HepG2 (cell line): ENCODE measurements around the gene TGFBI. TPM values are rescaled to one million over a fixed set of nuclear protein-coding genes. Genes with fewer than 3 reads are reported as not detected.

Source experiments
- CENPX ChIP-seq: sonication (generic); formaldehyde crosslinking; IDR thresholded peaks from 2 replicates; pipeline ENCODE4 v1.9.0; 2021; ENCODE audit warnings: mild to moderate bottlenecking, missing genetic modification reagents, moderate library complexity
- GTF3A ChIP-seq: sonication (generic); formaldehyde crosslinking; conservative IDR thresholded peaks from 2 replicates; pipeline ENCODE4 v1.4.0; 2020; ENCODE audit warnings: mild to moderate bottlenecking, missing genetic modification reagents
- HCFC1 ChIP-seq: fragments of 150-350 bp; IDR thresholded peaks from 2 replicates; pipeline ENCODE4 v1.6.1; 2014; ENCODE audit warnings: low read depth, low read length
- JDP2 ChIP-seq: sonication (generic); formaldehyde crosslinking; IDR thresholded peaks from 2 replicates; pipeline ENCODE4 v1.8.1; 2022; ENCODE audit warnings: missing genetic modification reagents, borderline replicate concordance
- KAT7 ChIP-seq: IDR thresholded peaks from 2 replicates; pipeline ENCODE4 v1.6.1; 2018; ENCODE audit warnings: borderline replicate concordance, missing compliant biosample characterization
- RFXAP ChIP-seq: sonication (generic); formaldehyde crosslinking; IDR thresholded peaks from 2 replicates; pipeline ENCODE4 v1.4.0; 2020; ENCODE audit warnings: missing genetic modification reagents, borderline replicate concordance
- SP4 ChIP-seq: sonication (generic); formaldehyde crosslinking; IDR thresholded peaks from 2 replicates; pipeline ENCODE4 v1.8.1; 2023; ENCODE audit warnings: mild to moderate bottlenecking, missing genetic modification reagents
- ZKSCAN8 ChIP-seq: IDR thresholded peaks from 2 replicates; pipeline ENCODE4 v1.6.1; 2016; ENCODE audit warnings: borderline replicate concordance, missing genetic modification reagents, missing compliant biosample characterization
- polyA plus RNA-seq, 8 experiments: library from polyadenylated mRNA; depleted of rRNA in 3 of 8; stranded (reverse) in 7 of 8; unstranded in 1 of 8; fragments of >200 nt; fragmentation: Illumina TruSeq in 4 of 8; extraction: Trizol in 4 of 8; gene quantifications; 2 replicates each; pipeline versions ENCODE4 v1.2.1 to v1.2.3, GENCODE V29; 2011 to 2016; ENCODE audit warnings: low read depth in 4 of 8, missing spikeins in 1 of 8, mixed read lengths in 1 of 8; ENCODE audit not compliant: insufficient read depth in 1 of 8
- total RNA-seq, 5 experiments: library from RNA; depleted of rRNA; stranded (reverse); fragments of >200 nt; fragmentation: Illumina TruSeq; extraction: Trizol; gene quantifications; 2 replicates each; pipeline ENCODE4 v1.2.3, GENCODE V29; 2016; ENCODE audit warnings: low read depth in 1 of 5
- TF ChIP-seq, protein P1 (sequence below): IDR thresholded peaks from 2 replicates; pipeline ENCODE4 v1.6.1; 2016; ENCODE audit warnings: missing compliant biosample characterization, missing genetic modification reagents, borderline replicate concordance
- TF ChIP-seq, protein P2 (sequence below): sonication (generic); formaldehyde crosslinking; IDR thresholded peaks from 2 replicates; pipeline ENCODE4 v1.4.0; 2020; ENCODE audit warnings: missing genetic modification reagents
- TF ChIP-seq, protein P3 (sequence below): sonication (generic); formaldehyde crosslinking; IDR thresholded peaks from 2 replicates; pipeline ENCODE4 v1.4.0; 2020; ENCODE audit warnings: missing genetic modification reagents
- TF ChIP-seq, protein P4 (sequence below): sonication (generic); formaldehyde crosslinking; IDR thresholded peaks from 2 replicates; pipeline ENCODE4 v1.4.0; 2020; ENCODE audit warnings: missing genetic modification reagents, borderline replicate concordance
- TF ChIP-seq, protein P5 (sequence below): IDR thresholded peaks from 2 replicates; pipeline ENCODE4 v1.6.1; 2018; ENCODE audit warnings: missing genetic modification reagents

Gene TGFBI
- total and polyA plus RNA-seq, 2 of the 13 experiments (the other 11 are each of a cell fraction or from before 2014, with no cell fraction given): 275 to 457 TPM

DNA sequence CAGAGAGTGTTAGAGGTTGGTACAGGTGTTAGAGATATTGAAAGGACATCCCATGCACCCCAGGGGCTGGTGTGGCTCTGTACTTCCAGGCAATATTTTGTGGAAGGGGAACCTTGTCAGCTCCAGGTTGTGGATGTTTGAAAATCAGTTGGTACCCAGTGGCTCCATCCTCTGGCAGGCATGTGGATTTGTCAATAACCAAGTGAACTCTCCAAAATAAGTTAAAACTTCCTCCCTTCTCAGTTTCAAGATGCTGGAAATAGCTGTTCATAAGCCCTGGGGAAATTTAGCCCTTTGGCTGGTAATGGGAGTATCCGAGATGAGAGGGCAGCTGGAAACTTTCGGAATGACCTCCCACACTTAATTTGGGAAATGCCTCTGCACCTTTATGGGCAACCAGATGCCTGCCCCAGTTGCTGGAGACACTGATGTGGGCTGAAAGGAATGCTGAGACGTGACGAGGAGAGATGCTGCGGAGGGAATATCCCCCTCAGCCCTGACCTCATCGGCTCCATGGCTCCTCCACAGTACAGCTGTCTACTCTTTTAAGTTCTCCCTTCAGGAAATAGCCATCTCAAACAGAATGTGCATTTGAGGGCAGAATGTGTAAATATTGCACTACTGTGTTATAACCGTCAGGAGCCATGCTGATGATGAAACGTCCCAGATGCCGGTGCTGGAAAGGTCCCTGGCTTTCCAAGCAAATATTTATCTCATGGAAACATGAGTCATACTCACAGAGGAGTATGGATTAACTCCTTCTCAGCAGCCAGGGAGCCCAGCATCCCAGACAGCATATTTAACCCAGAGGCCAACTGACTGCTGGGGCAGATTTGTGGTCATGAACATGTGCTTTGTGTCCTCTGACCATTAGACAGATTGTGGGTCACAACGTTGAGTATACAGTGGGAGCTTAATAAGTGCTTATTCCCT is 29.5 kb downstream of the TGFBI start (continued):
- TF ChIP-seq, protein P1, sequence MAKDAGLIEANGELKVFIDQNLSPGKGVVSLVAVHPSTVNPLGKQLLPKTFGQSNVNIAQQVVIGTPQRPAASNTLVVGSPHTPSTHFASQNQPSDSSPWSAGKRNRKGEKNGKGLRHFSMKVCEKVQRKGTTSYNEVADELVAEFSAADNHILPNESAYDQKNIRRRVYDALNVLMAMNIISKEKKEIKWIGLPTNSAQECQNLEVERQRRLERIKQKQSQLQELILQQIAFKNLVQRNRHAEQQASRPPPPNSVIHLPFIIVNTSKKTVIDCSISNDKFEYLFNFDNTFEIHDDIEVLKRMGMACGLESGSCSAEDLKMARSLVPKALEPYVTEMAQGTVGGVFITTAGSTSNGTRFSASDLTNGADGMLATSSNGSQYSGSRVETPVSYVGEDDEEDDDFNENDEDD (CRISPR knock-in tag): peak; percentile 43; the same call in 1 of the 2 replicates
- TF ChIP-seq KAT7 (CRISPR knock-in tag) (peak; percentile 26; the same call in 1 of the 2 replicates), HCFC1 (no peak), ZKSCAN8 (CRISPR knock-in tag) (peak; percentile 100), RFXAP (CRISPR knock-in tag) (no peak), GTF3A (CRISPR knock-in tag) (no peak), CENPX (CRISPR knock-in tag) (no peak), JDP2 (CRISPR knock-in tag) (no peak; the same call in 1 of the 2 replicates), SP4 (peak; percentile 52; the same call in 1 of the 2 replicates)
- TF ChIP-seq, protein P2, sequence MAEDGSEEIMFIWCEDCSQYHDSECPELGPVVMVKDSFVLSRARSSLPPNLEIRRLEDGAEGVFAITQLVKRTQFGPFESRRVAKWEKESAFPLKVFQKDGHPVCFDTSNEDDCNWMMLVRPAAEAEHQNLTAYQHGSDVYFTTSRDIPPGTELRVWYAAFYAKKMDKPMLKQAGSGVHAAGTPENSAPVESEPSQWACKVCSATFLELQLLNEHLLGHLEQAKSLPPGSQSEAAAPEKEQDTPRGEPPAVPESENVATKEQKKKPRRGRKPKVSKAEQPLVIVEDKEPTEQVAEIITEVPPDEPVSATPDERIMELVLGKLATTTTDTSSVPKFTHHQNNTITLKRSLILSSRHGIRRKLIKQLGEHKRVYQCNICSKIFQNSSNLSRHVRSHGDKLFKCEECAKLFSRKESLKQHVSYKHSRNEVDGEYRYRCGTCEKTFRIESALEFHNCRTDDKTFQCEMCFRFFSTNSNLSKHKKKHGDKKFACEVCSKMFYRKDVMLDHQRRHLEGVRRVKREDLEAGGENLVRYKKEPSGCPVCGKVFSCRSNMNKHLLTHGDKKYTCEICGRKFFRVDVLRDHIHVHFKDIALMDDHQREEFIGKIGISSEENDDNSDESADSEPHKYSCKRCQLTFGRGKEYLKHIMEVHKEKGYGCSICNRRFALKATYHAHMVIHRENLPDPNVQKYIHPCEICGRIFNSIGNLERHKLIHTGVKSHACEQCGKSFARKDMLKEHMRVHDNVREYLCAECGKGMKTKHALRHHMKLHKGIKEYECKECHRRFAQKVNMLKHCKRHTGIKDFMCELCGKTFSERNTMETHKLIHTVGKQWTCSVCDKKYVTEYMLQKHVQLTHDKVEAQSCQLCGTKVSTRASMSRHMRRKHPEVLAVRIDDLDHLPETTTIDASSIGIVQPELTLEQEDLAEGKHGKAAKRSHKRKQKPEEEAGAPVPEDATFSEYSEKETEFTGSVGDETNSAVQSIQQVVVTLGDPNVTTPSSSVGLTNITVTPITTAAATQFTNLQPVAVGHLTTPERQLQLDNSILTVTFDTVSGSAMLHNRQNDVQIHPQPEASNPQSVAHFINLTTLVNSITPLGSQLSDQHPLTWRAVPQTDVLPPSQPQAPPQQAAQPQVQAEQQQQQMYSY (CRISPR knock-in tag): no peak
- TF ChIP-seq, protein P3, sequence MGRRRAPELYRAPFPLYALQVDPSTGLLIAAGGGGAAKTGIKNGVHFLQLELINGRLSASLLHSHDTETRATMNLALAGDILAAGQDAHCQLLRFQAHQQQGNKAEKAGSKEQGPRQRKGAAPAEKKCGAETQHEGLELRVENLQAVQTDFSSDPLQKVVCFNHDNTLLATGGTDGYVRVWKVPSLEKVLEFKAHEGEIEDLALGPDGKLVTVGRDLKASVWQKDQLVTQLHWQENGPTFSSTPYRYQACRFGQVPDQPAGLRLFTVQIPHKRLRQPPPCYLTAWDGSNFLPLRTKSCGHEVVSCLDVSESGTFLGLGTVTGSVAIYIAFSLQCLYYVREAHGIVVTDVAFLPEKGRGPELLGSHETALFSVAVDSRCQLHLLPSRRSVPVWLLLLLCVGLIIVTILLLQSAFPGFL (CRISPR knock-in tag): no peak
- TF ChIP-seq, protein P4, sequence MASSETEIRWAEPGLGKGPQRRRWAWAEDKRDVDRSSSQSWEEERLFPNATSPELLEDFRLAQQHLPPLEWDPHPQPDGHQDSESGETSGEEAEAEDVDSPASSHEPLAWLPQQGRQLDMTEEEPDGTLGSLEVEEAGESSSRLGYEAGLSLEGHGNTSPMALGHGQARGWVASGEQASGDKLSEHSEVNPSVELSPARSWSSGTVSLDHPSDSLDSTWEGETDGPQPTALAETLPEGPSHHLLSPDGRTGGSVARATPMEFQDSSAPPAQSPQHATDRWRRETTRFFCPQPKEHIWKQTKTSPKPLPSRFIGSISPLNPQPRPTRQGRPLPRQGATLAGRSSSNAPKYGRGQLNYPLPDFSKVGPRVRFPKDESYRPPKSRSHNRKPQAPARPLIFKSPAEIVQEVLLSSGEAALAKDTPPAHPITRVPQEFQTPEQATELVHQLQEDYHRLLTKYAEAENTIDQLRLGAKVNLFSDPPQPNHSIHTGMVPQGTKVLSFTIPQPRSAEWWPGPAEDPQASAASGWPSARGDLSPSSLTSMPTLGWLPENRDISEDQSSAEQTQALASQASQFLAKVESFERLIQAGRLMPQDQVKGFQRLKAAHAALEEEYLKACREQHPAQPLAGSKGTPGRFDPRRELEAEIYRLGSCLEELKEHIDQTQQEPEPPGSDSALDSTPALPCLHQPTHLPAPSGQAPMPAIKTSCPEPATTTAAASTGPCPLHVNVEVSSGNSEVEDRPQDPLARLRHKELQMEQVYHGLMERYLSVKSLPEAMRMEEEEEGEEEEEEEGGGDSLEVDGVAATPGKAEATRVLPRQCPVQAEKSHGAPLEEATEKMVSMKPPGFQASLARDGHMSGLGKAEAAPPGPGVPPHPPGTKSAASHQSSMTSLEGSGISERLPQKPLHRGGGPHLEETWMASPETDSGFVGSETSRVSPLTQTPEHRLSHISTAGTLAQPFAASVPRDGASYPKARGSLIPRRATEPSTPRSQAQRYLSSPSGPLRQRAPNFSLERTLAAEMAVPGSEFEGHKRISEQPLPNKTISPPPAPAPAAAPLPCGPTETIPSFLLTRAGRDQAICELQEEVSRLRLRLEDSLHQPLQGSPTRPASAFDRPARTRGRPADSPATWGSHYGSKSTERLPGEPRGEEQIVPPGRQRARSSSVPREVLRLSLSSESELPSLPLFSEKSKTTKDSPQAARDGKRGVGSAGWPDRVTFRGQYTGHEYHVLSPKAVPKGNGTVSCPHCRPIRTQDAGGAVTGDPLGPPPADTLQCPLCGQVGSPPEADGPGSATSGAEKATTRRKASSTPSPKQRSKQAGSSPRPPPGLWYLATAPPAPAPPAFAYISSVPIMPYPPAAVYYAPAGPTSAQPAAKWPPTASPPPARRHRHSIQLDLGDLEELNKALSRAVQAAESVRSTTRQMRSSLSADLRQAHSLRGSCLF: no peak
- TF ChIP-seq, protein P5, sequence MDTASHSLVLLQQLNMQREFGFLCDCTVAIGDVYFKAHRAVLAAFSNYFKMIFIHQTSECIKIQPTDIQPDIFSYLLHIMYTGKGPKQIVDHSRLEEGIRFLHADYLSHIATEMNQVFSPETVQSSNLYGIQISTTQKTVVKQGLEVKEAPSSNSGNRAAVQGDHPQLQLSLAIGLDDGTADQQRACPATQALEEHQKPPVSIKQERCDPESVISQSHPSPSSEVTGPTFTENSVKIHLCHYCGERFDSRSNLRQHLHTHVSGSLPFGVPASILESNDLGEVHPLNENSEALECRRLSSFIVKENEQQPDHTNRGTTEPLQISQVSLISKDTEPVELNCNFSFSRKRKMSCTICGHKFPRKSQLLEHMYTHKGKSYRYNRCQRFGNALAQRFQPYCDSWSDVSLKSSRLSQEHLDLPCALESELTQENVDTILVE (CRISPR knock-in tag): peak; percentile 86
